HEK293 (cell line): Measurements from ENCODE around the gene GMPS.

Experiments
- CTCF ChIP-seq: fragments of 450-650 bp; formaldehyde crosslinking; IDR thresholded peaks from 2 replicates; pipeline ENCODE4 v1.5.1; 2016; ENCODE audit warnings: missing biosample characterization, missing genetic modification characterization
- GFI1B ChIP-seq: fragments of 450-650 bp; formaldehyde crosslinking; IDR thresholded peaks from 2 replicates; pipeline ENCODE4 v1.5.1; 2016; ENCODE audit warnings: missing biosample characterization, missing genetic modification characterization
- PBX3 ChIP-seq: sonication (generic); formaldehyde crosslinking; IDR thresholded peaks from 2 replicates; pipeline ENCODE4 v1.8.1; 2022; ENCODE audit warnings: mild to moderate bottlenecking, moderate library complexity, missing genetic modification reagents
- SP2 ChIP-seq: fragments of 450-650 bp; formaldehyde crosslinking; IDR thresholded peaks from 2 replicates; pipeline ENCODE4 v1.5.1; 2016; ENCODE audit warnings: missing biosample characterization, missing genetic modification characterization
- ZNF335 ChIP-seq: fragments of 450-650 bp; formaldehyde crosslinking; conservative IDR thresholded peaks from 2 replicates; pipeline ENCODE4 v1.5.1; 2016; ENCODE audit warnings: missing biosample characterization, missing genetic modification characterization
- ZNF354C ChIP-seq: fragments of 450-650 bp; formaldehyde crosslinking; IDR thresholded peaks from 2 replicates; pipeline ENCODE4 v1.5.1; 2016; ENCODE audit warnings: missing biosample characterization, missing genetic modification characterization, low read depth, borderline replicate concordance
- ZNF561 ChIP-seq: fragments of 450-650 bp; IDR thresholded peaks from 2 replicates; pipeline ENCODE4 v1.5.1; 2018; ENCODE audit warnings: missing biosample characterization, missing genetic modification characterization, borderline replicate concordance
- ZNF785 ChIP-seq: fragments of 450-650 bp; formaldehyde crosslinking; IDR thresholded peaks from 2 replicates; pipeline ENCODE4 v1.5.1; 2016; ENCODE audit warnings: missing biosample characterization, missing genetic modification characterization
- ZNF791 ChIP-seq: fragments of 450-650 bp; formaldehyde crosslinking; IDR thresholded peaks from 2 replicates; pipeline ENCODE4 v1.5.1; 2016; ENCODE audit warnings: missing biosample characterization, missing genetic modification characterization

- TF ChIP-seq ZNF785 (tag by site-specific recombination) (no peak), ZNF561 (tag by site-specific recombination) (no peak), GFI1B (tag by site-specific recombination) (no peak), ZNF791 (no peak), SP2 (tag by site-specific recombination) (no peak), CTCF (tag by site-specific recombination) (no peak), PBX3 (CRISPR knock-in tag) (no peak), ZNF335 (no peak), ZNF354C (no peak)
These were observed 93.1 kb downstream of the GMPS start for GRCh38 chr3:155963570-155963969.
